ENCODE data around the gene TM9SF2.

GRCh38 chr13:99498171-99499161 is 2.8 kb upstream of the TM9SF2 start:
- TF ChIP-seq CTCF (IDR thresholded peaks at IDR 0.05; ENCODE audit: low read length) (no peak), EZH2 (IDR thresholded peaks at IDR 0.05; ENCODE audit: borderline replicate concordance, low read length) (no peak)

Data from OCI-LY1 (cell line).